ENCODE measurements around the gene MUC6.
"Not testable (repeated sequence)": the region's sequence is repeated elsewhere in the genome, so short reads cannot be mapped to it uniquely, and the experiment has no call there.

Gene MUC6

GRCh38 chr11:1023811-1024596 lies 12.5 kb downstream of the MUC6 start:
- DNase-seq (ENCODE audit: low spot score in 2 of 2) = no peak
- in situ Hi-C loops (cut with MboI; ENCODE audit: low sequenced_read_pairs) = no loop called here
- no peaks in the 10 kb centered on the region for H3K36me3 ChIP-seq (replicated peaks)
- no peaks in the 10 kb centered on the region for H3K4me1 ChIP-seq
- no peak overlapping the region for H3K4me3 ChIP-seq
- no peaks in the 10 kb centered on the region for H3K27me3 ChIP-seq (ENCODE audit: low read depth)
- H3K9me3 ChIP-seq = no peaks in the 10 kb centered on the region

GRCh38 chr11:1022908-1023810 lies 13.4 kb downstream of the MUC6 start:
- DNase-seq (ENCODE audit: low spot score in 2 of 2) = no peak
- H3K27me3 ChIP-seq (ENCODE audit: low read depth) = no peaks in the 10 kb centered on the region
- in situ Hi-C loops (cut with MboI; ENCODE audit: low sequenced_read_pairs) = no loop called here

GRCh38 chr11:1022411-1022810 lies 14.1 kb downstream of the MUC6 start:
- in situ Hi-C loops (cut with MboI; ENCODE audit: low sequenced_read_pairs) = no loop called here
- no peaks in the 10 kb centered on the region for H3K36me3 ChIP-seq (replicated peaks)
- no peaks in the 10 kb centered on the region for H3K9me3 ChIP-seq
- no peaks in the 10 kb centered on the region for H3K4me1 ChIP-seq
- no peak for DNase-seq (ENCODE audit: low spot score in 2 of 2)
- no peaks in the 10 kb centered on the region for H3K27me3 ChIP-seq (ENCODE audit: low read depth)
- H3K4me3 ChIP-seq = no peak overlapping the region

More at GRCh38 chr11:1022908-1023810, 13.4 kb downstream of the MUC6 start:
- Histone ChIP-seq H3K9me3 (no peaks in the 10 kb centered on the region), H3K36me3 (replicated peaks) (no peaks in the 10 kb centered on the region), H3K4me3 (no peak overlapping the region), H3K4me1 (no peaks in the 10 kb centered on the region)

DNA sequence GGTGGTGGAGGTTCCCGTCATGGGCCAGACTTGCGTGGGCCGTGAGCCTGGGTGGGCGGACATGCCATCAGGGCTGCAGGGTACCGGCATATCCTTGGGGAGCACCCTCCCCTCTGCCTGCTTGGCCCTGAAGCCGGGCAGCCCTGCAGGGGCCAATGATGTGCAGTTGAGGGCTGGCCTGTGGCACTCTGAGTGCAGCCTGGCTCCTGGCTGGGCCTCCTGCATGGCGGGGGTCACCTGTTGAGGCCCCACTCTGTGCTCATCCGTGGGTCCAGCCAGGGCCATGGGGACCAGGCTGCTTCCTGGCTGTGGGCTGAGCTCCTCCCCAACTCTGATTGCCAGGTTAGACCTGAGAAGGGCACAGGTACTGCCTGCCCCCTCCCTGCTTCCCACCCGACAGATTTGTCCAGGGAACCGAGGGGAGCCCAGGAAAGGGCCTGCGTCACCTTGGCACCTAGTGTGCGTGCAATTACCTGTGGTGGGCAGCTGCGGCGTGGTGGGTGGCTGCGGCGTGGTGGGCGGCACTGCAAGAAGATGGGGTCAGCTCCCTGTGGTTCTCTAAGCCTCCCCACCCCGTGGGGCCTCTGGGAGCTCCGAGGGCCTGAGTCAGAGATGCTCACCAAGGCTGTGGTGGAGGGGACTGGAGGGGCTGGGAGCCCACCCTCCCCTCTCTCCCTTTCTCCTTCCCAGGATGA lies 16.2 kb downstream of the MUC6 start:
- no peaks in the 10 kb centered on the region for H3K9me3 ChIP-seq
- H3K4me3 ChIP-seq = no peak overlapping the region
- in situ Hi-C loops (cut with MboI; ENCODE audit: low sequenced_read_pairs) = no loop called here
- DNase-seq (ENCODE audit: low spot score in 2 of 2) = no peak
- no peaks in the 10 kb centered on the region for H3K27me3 ChIP-seq (ENCODE audit: low read depth)
- no peaks in the 10 kb centered on the region for H3K36me3 ChIP-seq (replicated peaks)
- H3K4me1 ChIP-seq = no peaks in the 10 kb centered on the region

GRCh38 chr11:1019321-1019910 lies 17.1 kb downstream of the MUC6 start:
- no peak for DNase-seq (ENCODE audit: low spot score in 2 of 2)
- in situ Hi-C loops (cut with MboI; ENCODE audit: low sequenced_read_pairs) = no loop called here
- Histone ChIP-seq H3K4me3 (no peak overlapping the region), H3K36me3 (replicated peaks) (no peaks in the 10 kb centered on the region), H3K27me3 (ENCODE audit: low read depth) (no peaks in the 10 kb centered on the region), H3K4me1 (no peaks in the 10 kb centered on the region), H3K9me3 (no peaks in the 10 kb centered on the region)

- H3K36me3 ChIP-seq (replicated peaks) = no peaks in the 10 kb centered on the region
- no peaks in the 10 kb centered on the region for H3K9me3 ChIP-seq
- no peaks in the 10 kb centered on the region for H3K27me3 ChIP-seq (ENCODE audit: low read depth)
- no peak overlapping the region for H3K4me3 ChIP-seq
- no peaks in the 10 kb centered on the region for H3K4me1 ChIP-seq
- no peak for DNase-seq (ENCODE audit: low spot score in 2 of 2)
- in situ Hi-C loops (cut with MboI; ENCODE audit: low sequenced_read_pairs) = no loop called here
Measured at GRCh38 chr11:1018091-1018490, 18.4 kb downstream of the MUC6 start.

- Histone ChIP-seq H3K4me1 (no peaks in the 10 kb centered on the region), H3K9me3 (no peaks in the 10 kb centered on the region), H3K27me3 (ENCODE audit: low read depth) (no peaks in the 10 kb centered on the region), H3K4me3 (no peak overlapping the region), H3K36me3 (replicated peaks) (no peaks in the 10 kb centered on the region)
- in situ Hi-C loops (cut with MboI; ENCODE audit: low sequenced_read_pairs) = no loop called here
- DNase-seq (ENCODE audit: low spot score in 2 of 2) = no peak
Measured at GRCh38 chr11:1017269-1018005, 19.1 kb downstream of the MUC6 start.

DNA sequence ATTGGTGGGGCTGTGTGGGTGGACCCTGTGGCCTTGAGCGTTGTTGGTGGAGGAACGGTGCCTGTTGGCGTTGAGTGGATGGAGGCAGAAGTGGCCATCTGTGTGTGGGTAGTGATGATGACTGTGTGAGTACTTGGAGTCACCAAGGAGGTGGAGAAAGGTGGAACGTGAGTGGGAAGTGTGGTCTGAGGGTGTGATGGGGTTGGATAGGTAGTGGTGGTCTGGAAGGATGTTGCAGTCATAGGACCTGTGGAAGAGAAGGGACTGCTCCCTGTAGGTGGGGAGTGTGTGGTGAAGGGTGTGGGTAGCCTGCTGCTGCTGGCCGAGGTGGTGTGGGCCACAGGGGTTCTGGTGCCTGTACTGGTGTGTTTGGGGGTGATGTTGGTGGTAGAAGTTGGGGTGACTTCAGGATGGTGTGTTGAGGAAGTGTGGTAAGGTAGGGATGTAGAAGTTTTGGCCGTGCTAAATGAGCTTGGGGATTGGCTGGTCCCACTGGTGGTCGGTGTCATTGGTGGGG lies 19.9 kb downstream of the MUC6 start:
- H3K27me3 ChIP-seq (ENCODE audit: low read depth); H3K4me3 ChIP-seq; H3K36me3 ChIP-seq (replicated peaks); DNase-seq (ENCODE audit: low spot score in 2 of 2); H3K9me3 ChIP-seq; H3K4me1 ChIP-seq; in situ Hi-C loops (cut with MboI; ENCODE audit: low sequenced_read_pairs): not testable (repeated sequence)

DNA sequence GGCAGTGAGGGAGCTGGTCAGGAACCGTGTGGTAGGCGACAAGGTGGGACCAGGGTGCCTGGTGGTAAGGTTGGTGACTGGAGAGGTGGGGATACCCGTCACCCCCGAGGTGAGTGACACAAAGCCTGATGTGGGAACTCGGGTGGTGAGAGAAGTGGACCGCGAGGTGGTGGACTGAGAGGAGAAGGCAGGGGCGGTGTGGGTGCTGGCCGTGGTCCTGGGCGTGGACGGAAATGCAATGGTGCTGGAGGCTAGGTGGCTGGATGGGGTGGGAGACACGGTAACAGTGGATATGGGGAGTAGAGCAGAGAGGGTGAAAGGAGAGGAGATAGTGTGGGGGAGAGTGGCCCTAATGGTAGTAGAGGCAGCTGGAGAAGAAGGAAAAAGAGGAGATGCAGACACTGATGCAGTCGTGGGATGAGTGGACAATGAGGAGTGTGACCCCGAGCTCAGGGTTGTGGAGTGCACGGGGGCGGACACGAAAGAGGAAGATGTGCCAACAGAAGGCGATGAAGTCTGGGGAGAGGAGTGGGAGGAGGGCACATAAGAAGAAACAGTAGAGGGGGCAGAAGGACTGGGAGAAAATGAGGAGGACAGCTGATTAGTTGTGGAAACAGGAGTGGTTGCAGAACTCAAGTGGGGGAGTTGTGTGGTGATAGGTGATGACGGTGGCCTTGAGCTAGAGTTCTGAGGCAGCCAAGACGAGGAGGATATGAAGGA lies 20.5 kb downstream of the MUC6 start:
- H3K27me3 ChIP-seq (ENCODE audit: low read depth) = no peaks in the 10 kb centered on the region
- no peaks in the 10 kb centered on the region for H3K9me3 ChIP-seq
- no peak overlapping the region for H3K4me3 ChIP-seq
- H3K36me3 ChIP-seq (replicated peaks) = peaks cover 10% of the 10 kb centered on the region
- in situ Hi-C loops (cut with MboI; ENCODE audit: low sequenced_read_pairs) = no loop called here
- H3K4me1 ChIP-seq = no peaks in the 10 kb centered on the region
- DNase-seq (ENCODE audit: low spot score in 2 of 2) = no peak

DNA sequence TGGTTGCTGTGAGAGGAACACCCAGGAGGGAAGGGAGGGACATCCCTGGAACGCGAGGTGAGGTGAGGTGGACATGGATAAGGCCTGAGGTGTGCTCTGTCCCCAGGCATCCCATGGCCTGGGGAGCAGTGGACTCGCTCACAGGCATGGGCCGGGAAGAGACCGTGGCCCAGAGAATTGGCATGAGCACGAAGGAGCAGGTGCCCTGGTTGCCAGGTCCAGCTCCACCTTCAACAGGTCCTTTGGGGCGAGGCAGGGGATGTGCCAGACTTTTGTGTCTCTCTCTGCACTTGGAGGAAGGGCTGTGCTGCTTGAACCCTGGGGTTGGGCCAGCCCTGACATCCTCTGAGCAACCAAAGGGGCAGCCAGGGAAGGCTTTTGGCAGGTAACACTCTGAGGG lies 21.5 kb downstream of the MUC6 start:
- no peaks in the 10 kb centered on the region for H3K27me3 ChIP-seq (ENCODE audit: low read depth)
- in situ Hi-C loops (cut with MboI; ENCODE audit: low sequenced_read_pairs) = no loop called here
- no peak for DNase-seq (ENCODE audit: low spot score in 2 of 2)
- no peaks in the 10 kb centered on the region for H3K9me3 ChIP-seq
- peaks cover 19% of the 10 kb centered on the region for H3K36me3 ChIP-seq (replicated peaks)
- no peak overlapping the region for H3K4me3 ChIP-seq
- H3K4me1 ChIP-seq = no peaks in the 10 kb centered on the region

GRCh38 chr11:1014276-1014675 lies 22.2 kb downstream of the MUC6 start:
- no peak for DNase-seq (ENCODE audit: low spot score in 2 of 2)
- Histone ChIP-seq H3K4me3 (no peak overlapping the region), H3K4me1 (no peaks in the 10 kb centered on the region), H3K27me3 (ENCODE audit: low read depth) (no peaks in the 10 kb centered on the region), H3K36me3 (replicated peaks) (peaks cover 25% of the 10 kb centered on the region), H3K9me3 (no peaks in the 10 kb centered on the region)
- in situ Hi-C loops (cut with MboI; ENCODE audit: low sequenced_read_pairs) = no loop called here

- H3K4me1 ChIP-seq = no peaks in the 10 kb centered on the region
- H3K36me3 ChIP-seq (replicated peaks) = peaks cover 30% of the 10 kb centered on the region
Measured at GRCh38 chr11:1013631-1013935, 22.9 kb downstream of the MUC6 start.

More at GRCh38 chr11:1013631-1013935, 22.9 kb downstream of the MUC6 start:
- H3K4me3 ChIP-seq = no peak overlapping the region
- DNase-seq (ENCODE audit: low spot score in 2 of 2) = no peak
- in situ Hi-C loops (cut with MboI; ENCODE audit: low sequenced_read_pairs) = no loop called here
- H3K27me3 ChIP-seq (ENCODE audit: low read depth) = no peaks in the 10 kb centered on the region
- H3K9me3 ChIP-seq = no peaks in the 10 kb centered on the region
